HG02938 (cell line): ENCODE measurements around the gene IFNB1.

ENCODE experiments used
- ATAC-seq: cut with Tn5 transposase; IDR thresholded peaks from one replicate; pipeline ENCODE4 v1.9.1; 2021; ENCODE audit warnings: mild to moderate bottlenecking, moderate library complexity; ENCODE audit not compliant: unreplicated experiment

Gene IFNB1

GRCh38 chr9:21070906-21071305 lies 6.8 kb downstream of the IFNB1 start:
- ATAC-seq = no peak

- no peak for ATAC-seq
These were observed 7.6 kb downstream of the IFNB1 start for GRCh38 chr9:21070171-21070571.

GRCh38 chr9:21060919-21061561 lies 16.7 kb downstream of the IFNB1 start:
- peak; percentile 59 for ATAC-seq

GRCh38 chr9:21056931-21057330 lies 20.8 kb downstream of the IFNB1 start:
- no peak for ATAC-seq

- ATAC-seq = no peak
These were observed 23.9 kb downstream of the IFNB1 start for GRCh38 chr9:21053851-21054250.

GRCh38 chr9:21047281-21047691 lies 30.5 kb downstream of the IFNB1 start:
- ATAC-seq = no peak

- no peak for ATAC-seq
These were observed 33.9 kb downstream of the IFNB1 start for GRCh38 chr9:21043841-21044240.

GRCh38 chr9:21042466-21042865 lies 35.3 kb downstream of the IFNB1 start:
- ATAC-seq = no peak

- ATAC-seq = no peak
These were observed 38.4 kb downstream of the IFNB1 start for GRCh38 chr9:21039302-21039701.

- no peak for ATAC-seq
These were observed 40.5 kb downstream of the IFNB1 start for GRCh38 chr9:21037278-21037677.

GRCh38 chr9:21031808-21032183 lies 45.9 kb downstream of the IFNB1 start:
- no peak for ATAC-seq

- peak; percentile 64 for ATAC-seq
These were observed 46.5 kb downstream of the IFNB1 start, which contains the start of gene HACD4 for GRCh38 chr9:21031091-21031807. Gene HACD4, minus strand, starts transcription at chr9:21031640. Its CDS starts 50 bp downstream, at chr9:21031590.

GRCh38 chr9:21030389-21031035 lies 47.2 kb downstream of the IFNB1 start:
- peak; percentile 74 for ATAC-seq

GRCh38 chr9:21029661-21030060 lies 48.1 kb downstream of the IFNB1 start:
- ATAC-seq = no peak

GRCh38 chr9:21028466-21028865 lies 49.3 kb downstream of the IFNB1 start:
- no peak for ATAC-seq

- no peak for ATAC-seq
These were observed 50.4 kb downstream of the IFNB1 start for GRCh38 chr9:21027295-21027694.
